ENCODE data around the gene MACROD2.
"Not testable (repeated sequence)": the region's sequence is repeated elsewhere in the genome, so short reads cannot be mapped to it uniquely, and the experiment has no call there.

MACROD2 gene

GRCh38 chr20:15802020-15802419, 1806.7 kb downstream of the MACROD2 start:
- H3K27ac Mint-ChIP-seq, result no peak overlapping the region
- H3K4me1 Mint-ChIP-seq (ENCODE audit: low read depth), result no peaks in the 10 kb centered on the region
- no peaks in the 10 kb centered on the region for H3K36me3 Mint-ChIP-seq
- H3K9me3 Mint-ChIP-seq (ENCODE audit: low read depth), result no peaks in the 10 kb centered on the region
- no peaks in the 10 kb centered on the region for H3K27me3 Mint-ChIP-seq
- H3K4me3 Mint-ChIP-seq, result no peak overlapping the region

- Mint-ChIP-seq H3K36me3 (no peaks in the 10 kb centered on the region), H3K4me1 (ENCODE audit: low read depth) (no peaks in the 10 kb centered on the region), H3K27ac (no peak overlapping the region), H3K9me3 (ENCODE audit: low read depth) (no peaks in the 10 kb centered on the region), H3K27me3 (no peaks in the 10 kb centered on the region), H3K4me3 (no peak overlapping the region)
Observed at GRCh38 chr20:15805154-15805553, 1809.8 kb downstream of the MACROD2 start.

DNA sequence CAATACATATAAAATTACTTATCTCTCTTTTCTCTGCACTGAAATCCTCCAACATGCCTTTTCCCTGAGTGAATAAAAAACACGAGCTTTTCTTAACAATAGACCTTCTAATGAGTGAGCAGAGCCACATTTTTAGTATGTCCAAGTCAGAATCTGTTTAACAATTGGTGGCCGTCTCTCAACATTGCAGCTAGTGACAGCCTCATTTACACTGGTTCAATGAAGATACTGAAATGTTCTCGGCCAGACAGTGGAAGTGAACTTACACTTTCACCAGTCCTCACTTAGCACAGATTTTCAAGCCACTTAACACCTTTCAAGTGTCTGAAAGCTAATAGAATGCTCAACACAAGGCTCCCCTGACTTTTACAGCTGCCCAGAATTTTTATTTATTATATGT, 1810.8 kb downstream of the MACROD2 start:
- Mint-ChIP-seq H3K27me3 (no peaks in the 10 kb centered on the region), H3K4me1 (ENCODE audit: low read depth) (no peaks in the 10 kb centered on the region), H3K36me3 (no peaks in the 10 kb centered on the region), H3K9me3 (ENCODE audit: low read depth) (no peaks in the 10 kb centered on the region), H3K4me3 (no peak overlapping the region), H3K27ac (no peak overlapping the region)

- no peaks in the 10 kb centered on the region for H3K27me3 Mint-ChIP-seq
- H3K27ac Mint-ChIP-seq, result no peak overlapping the region
- H3K4me3 Mint-ChIP-seq, result no peak overlapping the region
- H3K4me1 Mint-ChIP-seq (ENCODE audit: low read depth), result no peaks in the 10 kb centered on the region
- H3K36me3 Mint-ChIP-seq, result no peaks in the 10 kb centered on the region
- no peaks in the 10 kb centered on the region for H3K9me3 Mint-ChIP-seq (ENCODE audit: low read depth)
Observed at GRCh38 chr20:15807271-15807670, 1812.0 kb downstream of the MACROD2 start.

DNA sequence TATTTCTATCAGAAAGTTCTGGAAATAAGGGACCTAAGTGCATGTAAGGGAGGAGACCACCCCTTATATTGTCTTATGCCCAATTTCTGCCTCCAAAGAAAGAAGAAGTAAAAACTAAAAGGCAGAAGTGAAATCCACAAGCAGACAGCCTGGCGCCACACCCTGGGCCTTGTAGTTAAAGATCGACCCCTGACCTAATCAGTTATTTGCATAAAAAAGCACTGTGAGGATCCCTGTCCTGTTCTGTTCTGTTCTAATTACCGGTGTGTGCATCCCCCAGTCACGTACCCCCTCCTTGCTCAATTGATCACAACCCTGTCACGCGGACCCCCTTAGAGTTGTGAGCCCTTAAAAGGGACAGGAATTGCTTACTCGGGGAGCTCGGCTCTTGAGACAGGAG, 1812.5 kb downstream of the MACROD2 start:
- not testable (repeated sequence) for H3K4me1 Mint-ChIP-seq (ENCODE audit: low read depth); H3K9me3 Mint-ChIP-seq (ENCODE audit: low read depth); H3K27ac Mint-ChIP-seq; H3K27me3 Mint-ChIP-seq; H3K4me3 Mint-ChIP-seq; H3K36me3 Mint-ChIP-seq

DNA sequence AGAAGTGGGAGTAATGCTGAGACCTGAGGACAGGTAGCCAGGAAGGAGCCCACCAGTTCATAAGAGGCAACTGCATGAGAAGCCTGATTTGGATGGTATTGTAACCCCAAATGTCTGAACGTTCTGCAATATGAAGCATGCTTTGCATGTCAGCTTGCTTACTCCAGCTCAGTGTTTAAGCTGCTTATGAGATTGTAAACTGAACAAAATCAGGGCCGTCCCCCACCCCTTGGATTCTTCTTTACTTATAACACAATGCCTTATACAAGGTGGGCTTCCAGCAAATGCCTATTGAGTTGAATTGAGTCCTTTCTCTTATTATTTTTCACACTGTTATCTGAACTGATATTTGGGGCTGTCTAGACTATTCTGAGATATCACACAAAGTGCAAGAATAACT, 1816.6 kb downstream of the MACROD2 start:
- no peak overlapping the region for H3K27ac Mint-ChIP-seq

DNA sequence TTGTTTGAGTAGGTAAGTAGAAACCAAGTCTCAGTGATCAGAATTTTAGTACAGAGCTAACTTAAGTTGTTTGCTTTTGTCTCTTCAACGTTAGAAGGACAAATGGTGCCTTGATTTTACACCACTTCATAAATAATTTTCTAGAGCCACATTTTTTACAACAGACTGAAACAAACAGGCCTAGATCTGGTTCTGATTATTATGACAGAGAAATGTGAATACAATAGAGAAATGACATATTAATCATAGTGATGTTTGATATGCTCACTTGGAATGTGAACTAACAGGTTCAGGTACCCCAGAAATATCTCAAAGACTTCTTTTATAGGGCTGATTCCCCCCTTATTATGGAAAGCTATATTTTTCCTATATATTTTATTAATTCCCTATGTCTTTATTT, 1817.4 kb downstream of the MACROD2 start:
- Mint-ChIP-seq H3K4me3 (no peak overlapping the region), H3K27ac (no peak overlapping the region), H3K4me1 (ENCODE audit: low read depth) (no peaks in the 10 kb centered on the region), H3K27me3 (no peaks in the 10 kb centered on the region), H3K9me3 (ENCODE audit: low read depth) (no peaks in the 10 kb centered on the region), H3K36me3 (no peaks in the 10 kb centered on the region)

More for the DNA sequence above, 1816.6 kb downstream of the MACROD2 start:
- H3K27me3 Mint-ChIP-seq, result no peaks in the 10 kb centered on the region
- no peaks in the 10 kb centered on the region for H3K4me1 Mint-ChIP-seq (ENCODE audit: low read depth)
- H3K9me3 Mint-ChIP-seq (ENCODE audit: low read depth), result no peaks in the 10 kb centered on the region
- H3K36me3 Mint-ChIP-seq, result no peaks in the 10 kb centered on the region
- H3K4me3 Mint-ChIP-seq, result no peak overlapping the region

GRCh38 chr20:15814360-15814759, 1819.0 kb downstream of the MACROD2 start:
- Mint-ChIP-seq H3K4me1 (ENCODE audit: low read depth) (no peaks in the 10 kb centered on the region), H3K9me3 (ENCODE audit: low read depth) (no peaks in the 10 kb centered on the region), H3K4me3 (no peak overlapping the region), H3K27me3 (no peaks in the 10 kb centered on the region), H3K36me3 (no peaks in the 10 kb centered on the region), H3K27ac (no peak overlapping the region)

GRCh38 chr20:15814911-15815310, 1819.6 kb downstream of the MACROD2 start:
- Mint-ChIP-seq H3K27me3 (no peaks in the 10 kb centered on the region), H3K9me3 (ENCODE audit: low read depth) (no peaks in the 10 kb centered on the region), H3K36me3 (no peaks in the 10 kb centered on the region), H3K4me3 (no peak overlapping the region), H3K27ac (no peak overlapping the region), H3K4me1 (ENCODE audit: low read depth) (no peaks in the 10 kb centered on the region)

GRCh38 chr20:15817351-15817750, 1822.0 kb downstream of the MACROD2 start:
- H3K36me3 Mint-ChIP-seq, result no peaks in the 10 kb centered on the region
- no peak overlapping the region for H3K4me3 Mint-ChIP-seq
- H3K27ac Mint-ChIP-seq, result no peak overlapping the region
- no peaks in the 10 kb centered on the region for H3K27me3 Mint-ChIP-seq
- no peaks in the 10 kb centered on the region for H3K9me3 Mint-ChIP-seq (ENCODE audit: low read depth)
- H3K4me1 Mint-ChIP-seq (ENCODE audit: low read depth), result no peaks in the 10 kb centered on the region

DNA sequence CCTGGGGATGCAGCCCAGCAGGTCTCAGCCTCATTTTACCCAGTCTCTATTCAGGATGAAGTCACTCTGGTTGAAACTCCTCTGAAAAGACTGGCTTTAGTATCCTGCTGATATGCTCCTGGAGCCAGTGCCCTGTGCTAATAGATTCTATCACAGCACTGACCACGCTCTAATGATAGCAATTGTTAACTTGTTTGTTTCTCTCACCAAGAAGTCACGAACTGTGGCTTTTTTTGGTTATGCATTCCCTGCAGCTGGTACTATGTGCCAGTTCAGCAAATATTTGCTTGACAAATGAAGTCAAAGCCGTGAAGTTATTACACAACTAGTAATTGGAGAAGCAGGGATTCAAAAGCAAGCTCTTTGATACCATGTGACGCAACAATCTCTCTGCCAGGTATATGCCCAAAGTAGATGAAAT, 1823.3 kb downstream of the MACROD2 start:
- no peaks in the 10 kb centered on the region for H3K36me3 Mint-ChIP-seq

DNA sequence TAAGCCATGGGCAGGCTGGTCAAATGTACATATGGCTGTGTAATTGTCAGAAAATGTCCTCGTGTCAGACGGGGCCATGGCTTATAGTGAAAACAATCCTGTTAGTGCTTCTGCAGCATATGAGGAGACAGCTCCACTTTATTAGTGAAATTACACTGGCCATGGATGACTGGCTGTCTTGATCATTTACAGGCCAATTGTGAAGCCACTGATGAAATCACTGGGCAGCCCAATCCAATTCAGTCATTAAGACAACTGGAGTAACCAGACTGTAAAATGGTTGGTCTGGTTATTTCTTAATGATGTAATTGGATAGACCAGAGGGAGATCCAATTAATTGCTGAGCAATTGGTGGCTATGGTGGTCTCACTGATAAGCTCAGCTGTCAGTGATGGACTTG, 1828.4 kb downstream of the MACROD2 start:
- no peaks in the 10 kb centered on the region for H3K36me3 Mint-ChIP-seq

More for the DNA sequence above, 1823.3 kb downstream of the MACROD2 start:
- Mint-ChIP-seq H3K9me3 (ENCODE audit: low read depth) (no peaks in the 10 kb centered on the region), H3K27ac (no peak overlapping the region), H3K27me3 (no peaks in the 10 kb centered on the region), H3K4me3 (no peak overlapping the region), H3K4me1 (ENCODE audit: low read depth) (no peaks in the 10 kb centered on the region)

GRCh38 chr20:15827628-15828027, 1832.3 kb downstream of the MACROD2 start:
- H3K9me3 Mint-ChIP-seq (ENCODE audit: low read depth), result no peaks in the 10 kb centered on the region
- no peak overlapping the region for H3K4me3 Mint-ChIP-seq
- no peak overlapping the region for H3K27ac Mint-ChIP-seq
- no peaks in the 10 kb centered on the region for H3K36me3 Mint-ChIP-seq
- H3K27me3 Mint-ChIP-seq, result no peaks in the 10 kb centered on the region
- no peaks in the 10 kb centered on the region for H3K4me1 Mint-ChIP-seq (ENCODE audit: low read depth)

More for the DNA sequence above, 1828.4 kb downstream of the MACROD2 start:
- H3K9me3 Mint-ChIP-seq (ENCODE audit: low read depth), result no peaks in the 10 kb centered on the region
- no peaks in the 10 kb centered on the region for H3K27me3 Mint-ChIP-seq
- no peak overlapping the region for H3K27ac Mint-ChIP-seq
- no peak overlapping the region for H3K4me3 Mint-ChIP-seq
- no peaks in the 10 kb centered on the region for H3K4me1 Mint-ChIP-seq (ENCODE audit: low read depth)

- Mint-ChIP-seq H3K4me1 (ENCODE audit: low read depth) (no peaks in the 10 kb centered on the region), H3K27me3 (no peaks in the 10 kb centered on the region), H3K27ac (no peak overlapping the region), H3K36me3 (no peaks in the 10 kb centered on the region), H3K4me3 (no peak overlapping the region), H3K9me3 (ENCODE audit: low read depth) (peaks cover 4% of the 10 kb centered on the region)
Observed at GRCh38 chr20:15831201-15831600, 1835.9 kb downstream of the MACROD2 start.

GRCh38 chr20:15832512-15832911, 1837.2 kb downstream of the MACROD2 start:
- no peaks in the 10 kb centered on the region for H3K27me3 Mint-ChIP-seq
- H3K9me3 Mint-ChIP-seq (ENCODE audit: low read depth), result peaks cover 4% of the 10 kb centered on the region
- H3K4me3 Mint-ChIP-seq, result no peak overlapping the region
- no peaks in the 10 kb centered on the region for H3K4me1 Mint-ChIP-seq (ENCODE audit: low read depth)
- H3K27ac Mint-ChIP-seq, result no peak overlapping the region
- H3K36me3 Mint-ChIP-seq, result no peaks in the 10 kb centered on the region

GRCh38 chr20:15834857-15835256, 1839.5 kb downstream of the MACROD2 start:
- Mint-ChIP-seq H3K9me3 (ENCODE audit: low read depth) (peaks cover 4% of the 10 kb centered on the region), H3K4me1 (ENCODE audit: low read depth) (no peaks in the 10 kb centered on the region), H3K36me3 (no peaks in the 10 kb centered on the region)

More at GRCh38 chr20:15834857-15835256, 1839.5 kb downstream of the MACROD2 start:
- Mint-ChIP-seq H3K27ac (no peak overlapping the region), H3K27me3 (no peaks in the 10 kb centered on the region), H3K4me3 (no peak overlapping the region)
